ENCODE data around the gene SUSD2. TPM values are rescaled to one million over a fixed set of nuclear protein-coding genes. Genes with fewer than 3 reads are reported as not detected.

The SUSD2 gene
- total and polyA plus RNA-seq, 2 of the 8 experiments (the other 6 are each of a cell fraction or from before 2014, with no cell fraction given), result 2.0 to 4.8 TPM

DNA sequence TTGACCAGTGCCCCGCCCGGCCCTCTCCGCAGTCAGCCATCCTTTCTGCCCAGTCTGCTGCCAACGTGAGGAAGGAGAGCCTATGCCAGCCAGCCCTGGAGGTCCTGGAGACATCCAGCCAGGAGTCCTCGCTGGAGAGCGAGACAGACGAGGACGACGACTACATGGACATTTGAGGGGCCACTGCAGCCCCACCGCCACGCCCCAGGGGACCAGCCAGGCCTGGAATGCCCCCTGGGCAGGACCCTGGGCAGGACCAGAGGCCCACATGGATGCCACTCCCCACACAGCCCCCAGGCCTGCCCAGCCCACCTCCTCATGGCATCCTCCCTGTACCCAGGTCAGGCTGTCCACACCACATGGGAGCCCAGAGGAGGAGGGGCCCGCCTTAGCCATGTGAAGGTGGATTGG lies 3.3 kb upstream of the SUSD2 start (continued):
- TF ChIP-seq SUZ12 (IDR thresholded peaks at IDR 0.05; ENCODE audit: low read length) (no peak), NANOG (IDR thresholded peaks at IDR 0.05; ENCODE audit: insufficient read depth, low read depth, low read length, poor library complexity, severe bottlenecking) (no peak), EGR1 (IDR thresholded peaks at IDR 0.05; ENCODE audit: borderline replicate concordance, low read depth, low read length) (no peak), USF2 (IDR thresholded peaks at IDR 0.05; ENCODE audit: low read length) (no peak)
